A549 (cell line): ENCODE results near the gene DOCK7.

Experiments
- EP300 ChIP-seq, 2 experiments: fragments of >200 bp; sonication (Bioruptor Twin); formaldehyde crosslinking; IDR thresholded peaks; 2 replicates in 1 of 2; 3 replicates in 1 of 2; pipeline ENCODE4 v1.6.1; 2016 to 2017
- POLR2A ChIP-seq: IDR thresholded peaks from 2 replicates; pipeline ENCODE4 v1.6.1; 2012; ENCODE audit warnings: mild to moderate bottlenecking, low read length

DNA sequence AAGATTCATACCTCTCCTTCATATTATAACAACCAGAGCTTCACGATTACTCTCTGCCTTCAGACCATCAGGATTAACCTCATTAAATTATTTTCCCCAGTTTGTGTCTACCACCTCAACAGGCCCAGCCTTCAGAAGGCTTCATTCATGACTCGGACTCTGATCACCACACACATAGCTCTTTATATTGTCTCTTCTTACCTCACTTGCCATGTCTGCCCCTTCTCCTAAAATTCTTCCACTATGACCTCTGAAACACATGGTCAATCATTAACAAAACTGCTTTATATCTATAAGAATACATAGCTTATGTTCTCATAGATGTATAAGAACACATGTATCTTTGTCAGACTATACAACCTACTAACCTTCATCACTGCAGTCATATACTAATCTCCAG lies 171.6 kb downstream of the DOCK7 start:
- TF ChIP-seq POLR2A (no peak), EP300 (IDR thresholded peaks at IDR 0.05) (no peak)
